ENCODE results near the gene GABBR2.

GRCh38 chr9:98442114-98442513, 266.6 kb downstream of the GABBR2 start:
- no peak for TF ChIP-seq EZH2 (IDR thresholded peaks at IDR 0.05; ENCODE audit: borderline replicate concordance, low read length)
- no peak for TF ChIP-seq CTCF (conservative IDR thresholded peaks at IDR 0.05 in 1 of 2, IDR thresholded peaks at IDR 0.05 in 1 of 2; ENCODE audit: extremely low read depth in 1 of 2, insufficient read depth in 1 of 2, low read depth in 1 of 2, low read length in 2 of 2)

All from mammary epithelial cell (primary cell).